Measurements from ENCODE around the gene PLEKHM2.

PLEKHM2 gene

DNA sequence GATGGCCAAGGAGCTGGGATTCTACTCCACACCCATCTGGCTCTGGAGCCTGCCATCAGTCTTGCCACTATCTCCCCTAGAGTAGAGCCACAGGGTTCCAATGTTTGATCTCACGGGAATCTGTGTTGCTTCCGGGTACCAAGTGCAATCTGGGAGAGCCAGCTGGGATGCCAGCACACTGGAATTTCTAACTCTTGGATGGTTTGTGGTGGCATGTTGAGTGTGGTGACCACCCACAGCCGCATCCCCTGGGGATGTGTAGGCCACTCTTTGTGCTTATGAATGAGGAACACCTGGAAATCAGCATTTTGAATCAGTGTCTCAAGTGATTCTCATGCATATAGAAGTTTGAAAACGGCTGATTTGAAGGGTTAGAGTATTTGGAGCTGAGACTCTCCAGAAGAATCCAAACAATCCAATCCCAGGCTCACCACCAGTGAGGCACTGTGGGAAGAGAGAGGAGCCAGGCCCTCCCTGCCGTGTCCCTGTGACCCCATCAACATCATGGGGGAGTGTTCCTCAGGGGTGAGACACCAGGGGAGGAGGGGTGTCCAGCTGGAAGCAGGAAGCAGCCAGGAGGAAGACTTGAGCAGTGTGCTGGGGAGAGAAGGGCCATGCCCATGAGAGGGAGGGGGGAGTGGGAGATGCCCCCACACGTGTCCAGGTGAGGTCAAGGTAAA, 87.9 kb downstream of the PLEKHM2 start:
- TF ChIP-seq, protein P1, sequence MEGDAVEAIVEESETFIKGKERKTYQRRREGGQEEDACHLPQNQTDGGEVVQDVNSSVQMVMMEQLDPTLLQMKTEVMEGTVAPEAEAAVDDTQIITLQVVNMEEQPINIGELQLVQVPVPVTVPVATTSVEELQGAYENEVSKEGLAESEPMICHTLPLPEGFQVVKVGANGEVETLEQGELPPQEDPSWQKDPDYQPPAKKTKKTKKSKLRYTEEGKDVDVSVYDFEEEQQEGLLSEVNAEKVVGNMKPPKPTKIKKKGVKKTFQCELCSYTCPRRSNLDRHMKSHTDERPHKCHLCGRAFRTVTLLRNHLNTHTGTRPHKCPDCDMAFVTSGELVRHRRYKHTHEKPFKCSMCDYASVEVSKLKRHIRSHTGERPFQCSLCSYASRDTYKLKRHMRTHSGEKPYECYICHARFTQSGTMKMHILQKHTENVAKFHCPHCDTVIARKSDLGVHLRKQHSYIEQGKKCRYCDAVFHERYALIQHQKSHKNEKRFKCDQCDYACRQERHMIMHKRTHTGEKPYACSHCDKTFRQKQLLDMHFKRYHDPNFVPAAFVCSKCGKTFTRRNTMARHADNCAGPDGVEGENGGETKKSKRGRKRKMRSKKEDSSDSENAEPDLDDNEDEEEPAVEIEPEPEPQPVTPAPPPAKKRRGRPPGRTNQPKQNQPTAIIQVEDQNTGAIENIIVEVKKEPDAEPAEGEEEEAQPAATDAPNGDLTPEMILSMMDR (IDR thresholded peaks at IDR 0.05) = no peak

DNA sequence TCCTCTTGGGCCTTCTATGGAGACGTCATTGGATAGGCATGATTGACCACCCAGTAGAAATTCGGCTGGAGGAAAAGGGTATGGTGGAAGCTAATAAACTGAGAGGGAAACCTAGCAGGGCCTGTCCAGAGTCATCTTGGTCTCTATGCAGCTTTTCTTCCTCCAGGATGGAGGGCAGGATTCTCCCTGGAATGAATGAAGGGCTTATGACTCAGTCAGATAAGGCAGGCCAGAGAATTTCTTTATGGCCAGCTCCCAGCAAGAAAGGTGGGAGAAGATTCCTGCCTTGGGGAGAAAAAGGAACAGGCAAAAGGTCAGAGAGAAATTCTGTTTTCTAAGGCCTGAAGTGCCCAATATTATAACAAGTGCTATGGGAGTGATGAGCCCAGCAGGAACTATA, 91.6 kb downstream of the PLEKHM2 start:
- TF ChIP-seq, protein P1 (IDR thresholded peaks at IDR 0.05) = no peak

DNA sequence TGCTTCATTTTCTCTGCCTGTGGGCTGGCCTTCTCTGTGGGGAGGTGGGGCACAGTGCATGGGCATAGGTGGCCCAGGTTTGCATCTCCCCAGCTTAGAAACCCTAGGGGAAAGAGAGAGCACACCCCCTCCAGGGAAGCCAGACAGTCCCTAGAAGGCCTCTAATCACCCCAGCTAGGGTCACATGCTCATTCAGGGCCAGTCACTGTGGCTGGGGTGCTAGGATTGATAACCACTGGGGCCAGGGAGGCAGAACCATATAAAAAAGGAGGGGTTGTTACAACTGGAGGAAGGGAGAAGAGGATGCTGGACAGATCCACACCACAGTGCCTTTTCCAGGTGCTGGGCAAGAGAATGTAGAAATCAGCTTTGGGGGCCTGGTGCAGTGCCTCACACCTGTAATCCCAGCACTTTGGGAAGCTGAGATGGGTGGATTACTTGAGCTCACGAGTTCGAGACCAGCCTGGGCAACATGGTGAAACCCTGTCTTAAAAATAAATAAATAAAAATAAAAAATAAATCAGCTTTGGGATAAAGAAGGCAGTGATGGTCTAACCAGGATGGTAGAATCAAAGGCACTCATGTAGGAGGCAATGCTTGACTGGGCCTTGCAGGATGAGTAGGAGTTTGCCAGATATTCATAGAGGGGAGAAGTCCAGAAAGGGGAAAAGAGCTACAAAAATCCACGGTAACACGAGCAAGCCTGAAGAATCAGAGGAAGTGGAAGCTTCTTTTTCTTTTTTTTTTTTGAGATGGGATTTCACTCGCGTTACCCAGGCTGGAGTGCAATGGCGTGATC, 94.0 kb downstream of the PLEKHM2 start:
- TF ChIP-seq, protein P1 (IDR thresholded peaks at IDR 0.05) = no peak

Measured in LNCAP (cell line).